ENCODE data around the gene CORO1C. TPM values are rescaled to one million over a fixed set of nuclear protein-coding genes. Genes with fewer than 3 reads are reported as not detected.

The CORO1C gene
- polyA plus RNA-seq, 6 donors from 2014 or later = 71.0 to 84.7 (median 73.4) TPM

- Mint-ChIP-seq H3K36me3 (no peaks in the 10 kb centered on the region), H3K4me3 (no peak overlapping the region), H3K27ac (no peak overlapping the region), H3K9me3 (no peaks in the 10 kb centered on the region), H3K27me3 (peaks cover 0 to 22% (median 0%) of the 10 kb centered on the region in 3 donors), H3K4me1 (peaks cover 1 to 13% (median 9%) of the 10 kb centered on the region in 3 donors)
- no peak for DNase-seq
- ATAC-seq (ENCODE audit: low read depth in 2 of 2) = no peak
These were observed 130.7 kb downstream of the CORO1C start for GRCh38 chr12:108600702-108601007.

GRCh38 chr12:108599948-108600701, 131.2 kb downstream of the CORO1C start:
- peaks cover 0 to 12% (median 9%) of the 10 kb centered on the region in 3 donors for H3K4me1 Mint-ChIP-seq
- DNase-seq (no peak), ATAC-seq (ENCODE audit: low read depth in 2 of 2) (no peak)
- no peaks in the 10 kb centered on the region for H3K9me3 Mint-ChIP-seq
- H3K36me3 Mint-ChIP-seq = no peaks in the 10 kb centered on the region
- H3K4me3 Mint-ChIP-seq = no peak overlapping the region
- H3K27ac Mint-ChIP-seq = no peak overlapping the region
- H3K27me3 Mint-ChIP-seq = peaks cover 0 to 22% (median 0%) of the 10 kb centered on the region in 3 donors

- Mint-ChIP-seq H3K4me1 (peaks cover 0 to 12% (median 9%) of the 10 kb centered on the region in 3 donors), H3K36me3 (no peaks in the 10 kb centered on the region), H3K9me3 (no peaks in the 10 kb centered on the region), H3K27ac (no peak overlapping the region), H3K27me3 (peaks cover 0 to 22% (median 0%) of the 10 kb centered on the region in 3 donors), H3K4me3 (no peak overlapping the region)
- ATAC-seq (ENCODE audit: low read depth in 2 of 2) (no peak), DNase-seq (no peak)
These were observed 131.8 kb downstream of the CORO1C start for GRCh38 chr12:108599541-108599940.

- Mint-ChIP-seq H3K4me3 (no peak overlapping the region), H3K36me3 (no peaks in the 10 kb centered on the region), H3K27me3 (peaks cover 0 to 17% (median 0%) of the 10 kb centered on the region in 3 donors), H3K4me1 (peaks cover 0 to 9% (median 7%) of the 10 kb centered on the region in 3 donors), H3K27ac (peak overlapping the region in 1 of 6 donors; percentile 85), H3K9me3 (no peaks in the 10 kb centered on the region)
- DNase-seq (no peak), ATAC-seq (ENCODE audit: low read depth in 2 of 2) (no peak)
These were observed 132.6 kb downstream of the CORO1C start for GRCh38 chr12:108598553-108599250.

- H3K27ac Mint-ChIP-seq = peak within 1 kb of the TSS in 3 of 6 donors; percentile 53 to 85 (median 69)
- ATAC-seq (ENCODE audit: low read depth in 2 of 2) (no peak), DNase-seq (no peak)
- H3K4me3 Mint-ChIP-seq = no peak within 1 kb of the TSS
- H3K27me3 Mint-ChIP-seq = peaks cover 0 to 14% (median 0%) of the 10 kb centered on the region in 3 donors
- peaks cover 0 to 9% (median 5%) of the 10 kb centered on the region in 3 donors for H3K4me1 Mint-ChIP-seq
- H3K36me3 Mint-ChIP-seq = no peaks in the 10 kb centered on the region
- H3K9me3 Mint-ChIP-seq = no peaks in the 10 kb centered on the region
These were observed 133.5 kb downstream of the CORO1C start, which contains the start of gene TMEM119 for GRCh38 chr12:108597559-108598471. TSS of gene TMEM119 (minus strand) at chr12:108598084. CDS start at chr12:108592383, 5,701 bp downstream.

- no peak for DNase-seq
- Mint-ChIP-seq H3K9me3 (no peaks in the 10 kb centered on the region), H3K27me3 (peaks cover 0 to 14% (median 0%) of the 10 kb centered on the region in 3 donors), H3K4me1 (peaks cover 0 to 9% (median 5%) of the 10 kb centered on the region in 3 donors), H3K27ac (peak overlapping the region in 4 of 6 donors; percentile 25 to 85 (median 67)), H3K36me3 (no peaks in the 10 kb centered on the region), H3K4me3 (no peak overlapping the region)
- ATAC-seq (ENCODE audit: low read depth in 2 of 2) = no peak
These were observed 134.3 kb downstream of the CORO1C start for GRCh38 chr12:108596854-108597558.

- no peaks in the 10 kb centered on the region for H3K9me3 Mint-ChIP-seq
- no peak for ATAC-seq (ENCODE audit: low read depth in 2 of 2)
These were observed 135.3 kb downstream of the CORO1C start for GRCh38 chr12:108595711-108596647.

More at GRCh38 chr12:108595711-108596647, 135.3 kb downstream of the CORO1C start:
- H3K4me3 Mint-ChIP-seq = no peak overlapping the region
- H3K4me1 Mint-ChIP-seq = peaks cover 0 to 9% (median 5%) of the 10 kb centered on the region in 3 donors
- no peaks in the 10 kb centered on the region for H3K36me3 Mint-ChIP-seq
- no peak overlapping the region for H3K27ac Mint-ChIP-seq
- DNase-seq = no peak
- H3K27me3 Mint-ChIP-seq = peaks cover 0 to 14% (median 0%) of the 10 kb centered on the region in 3 donors

Other genes with a start within 250 kb of the CORO1C start
- gene FICD, start 216.2 kb downstream of the CORO1C start, polyA plus RNA-seq (ENCODE audit: low read depth in 6 of 6) = 1 to 10 TPM; 1.6 to 4.9 (median 3.1) TPM
- 10 to 100 TPM; 24.7 to 57.9 (median 36.4) TPM for gene SART3, start 170.3 kb downstream of the CORO1C start, polyA plus RNA-seq (ENCODE audit: low read depth in 6 of 6)
- gene ISCU, start 168.9 kb downstream of the CORO1C start, polyA plus RNA-seq (ENCODE audit: low read depth in 6 of 6) = 100 to 1,000 TPM; 316 to 418 (median 365) TPM
- gene TMEM119, start 133.4 kb downstream of the CORO1C start, polyA plus RNA-seq (ENCODE audit: low read depth in 6 of 6) = not detected
- 10 to 100 TPM; 28.4 to 56.4 (median 36.0) TPM for gene SELPLG, start 97.6 kb downstream of the CORO1C start, polyA plus RNA-seq (ENCODE audit: low read depth in 6 of 6)
- gene SSH1, start 126.1 kb upstream of the CORO1C start, polyA plus RNA-seq (ENCODE audit: low read depth in 6 of 6) = 10 to 100 TPM in 2 of 6 donors, 1 to 10 TPM in 3, not detected in 1; 5.1 to 16.6 (median 5.8) TPM
- gene DAO, start 148.6 kb upstream of the CORO1C start, polyA plus RNA-seq (ENCODE audit: low read depth in 6 of 6) = not detected

Measured in naive B cell (primary cell).